H9 (cell line): ENCODE measurements around the gene FAM81A. TPM values are rescaled to one million over a fixed set of nuclear protein-coding genes. Genes with fewer than 3 reads are reported as not detected.

Source experiments
- DNase-seq: peaks from one replicate; pipeline ENCODE4 v3.0.0-alpha.2; 2017
- H2AFZ ChIP-seq: one replicate; pipeline ENCODE4 v1.6.1; 2013; ENCODE audit warnings: mild to moderate bottlenecking, low read length, control low read depth, moderate library complexity
- H2AK5ac ChIP-seq: 2 replicates; pipeline ENCODE4 v1.6.1; 2013; ENCODE audit warnings: low read length, control low read depth, mixed read lengths; ENCODE audit not compliant: insufficient read length
- H2BK120ac ChIP-seq: one replicate; pipeline ENCODE4 v1.6.1; 2013; ENCODE audit warnings: low read depth, mild to moderate bottlenecking, low read length, control low read depth, inconsistent platforms; ENCODE audit not compliant: poor library complexity, severe bottlenecking
- H2BK12ac ChIP-seq: 2 replicates; pipeline ENCODE4 v1.6.1; 2013; ENCODE audit warnings: low read length, control low read depth, mixed read lengths, low read depth; ENCODE audit not compliant: insufficient read length
- H2BK15ac ChIP-seq: 2 replicates; pipeline ENCODE4 v1.6.1; 2013; ENCODE audit warnings: low read depth, low read length, control low read depth
- H2BK20ac ChIP-seq: one replicate; pipeline ENCODE4 v1.6.1; 2013; ENCODE audit warnings: low read depth, mild to moderate bottlenecking, low read length, control low read depth, inconsistent platforms; ENCODE audit not compliant: poor library complexity, severe bottlenecking
- H2BK5ac ChIP-seq: 2 replicates; pipeline ENCODE4 v1.6.1; 2013; ENCODE audit warnings: low read length, control low read depth, mixed read lengths; ENCODE audit not compliant: insufficient read length
- H3K14ac ChIP-seq: 2 replicates; pipeline ENCODE4 v1.6.1; 2013; ENCODE audit warnings: low read length, control low read depth; ENCODE audit not compliant: insufficient read depth
- H3K18ac ChIP-seq: 2 replicates; pipeline ENCODE4 v1.6.1; 2013; ENCODE audit warnings: low read depth, mild to moderate bottlenecking, mixed read lengths, low read length, control low read depth; ENCODE audit not compliant: insufficient read length
- H3K23ac ChIP-seq: 2 replicates; pipeline ENCODE4 v1.6.1; 2013; ENCODE audit warnings: low read length, control low read depth, mixed read lengths, low read depth; ENCODE audit not compliant: insufficient read length
- H3K23me2 ChIP-seq: 2 replicates; pipeline ENCODE4 v1.6.1; 2013; ENCODE audit warnings: low read depth, mild to moderate bottlenecking, mixed read lengths, low read length, control low read depth; ENCODE audit not compliant: insufficient read length, poor library complexity, severe bottlenecking
- H3K27ac ChIP-seq: 2 replicates; pipeline ENCODE4 v1.5.1; 2013; ENCODE audit warnings: low read length, control low read depth, mixed read lengths, low read depth; ENCODE audit not compliant: insufficient read length
- H3K27me3 ChIP-seq: 2 replicates; pipeline ENCODE4 v1.6.1; 2013; ENCODE audit warnings: low read length, control low read depth, inconsistent platforms; ENCODE audit not compliant: insufficient read depth
- H3K4ac ChIP-seq: 2 replicates; pipeline ENCODE4 v1.6.1; 2013; ENCODE audit warnings: low read depth, mild to moderate bottlenecking, control low read depth, inconsistent platforms, low read length, moderate library complexity
- H3K4me1 ChIP-seq: 2 replicates; pipeline ENCODE4 v1.6.1; 2013; ENCODE audit warnings: low read length, control low read depth, inconsistent platforms; ENCODE audit not compliant: insufficient read depth
- H3K4me2 ChIP-seq: 2 replicates; pipeline ENCODE4 v1.6.1; 2013; ENCODE audit warnings: low read length, control low read depth, mixed read lengths; ENCODE audit not compliant: insufficient read length, insufficient read depth
- H3K56ac ChIP-seq: 2 replicates; pipeline ENCODE4 v1.6.1; 2013; ENCODE audit warnings: low read depth, mild to moderate bottlenecking, mixed read lengths, low read length, control low read depth; ENCODE audit not compliant: insufficient read length
- H3K79me1 ChIP-seq: 2 replicates; pipeline ENCODE4 v1.6.1; 2013; ENCODE audit warnings: low read depth, mild to moderate bottlenecking, moderate library complexity, low read length, control low read depth, inconsistent platforms; ENCODE audit not compliant: insufficient read depth, poor library complexity, severe bottlenecking
- H3K79me2 ChIP-seq: 2 replicates; pipeline ENCODE4 v1.6.1; 2013; ENCODE audit warnings: low read length, control low read depth, inconsistent platforms; ENCODE audit not compliant: insufficient read depth
- H3K9ac ChIP-seq: 2 replicates; pipeline ENCODE4 v1.6.1; 2013; ENCODE audit warnings: low read length, control low read depth, mixed read lengths; ENCODE audit not compliant: insufficient read length; ENCODE audit errors: extremely low read depth
- H3K9me3 ChIP-seq: one replicate; pipeline ENCODE4 v1.6.1; 2013; ENCODE audit warnings: low read depth, low read length, inconsistent platforms; ENCODE audit not compliant: control insufficient read depth
- H3T11ph ChIP-seq: one replicate; pipeline ENCODE4 v1.6.1; 2013; ENCODE audit warnings: mild to moderate bottlenecking, low read length, control low read depth, inconsistent platforms
- H4K20me1 ChIP-seq: one replicate; pipeline ENCODE4 v1.6.1; 2013; ENCODE audit not compliant: control insufficient read depth, insufficient read length, insufficient read depth
- H4K5ac ChIP-seq: 2 replicates; pipeline ENCODE4 v1.6.1; 2013; ENCODE audit warnings: low read depth, mild to moderate bottlenecking, mixed read lengths, low read length, control low read depth; ENCODE audit not compliant: insufficient read length
- H4K8ac ChIP-seq: replicated peaks from 2 replicates; pipeline ENCODE4 v1.6.1; 2013; ENCODE audit warnings: low read length, control low read depth, mixed read lengths, low read depth; ENCODE audit not compliant: insufficient read length
- H4K91ac ChIP-seq: 2 replicates; pipeline ENCODE4 v1.6.1; 2013; ENCODE audit warnings: low read depth, mild to moderate bottlenecking, moderate library complexity, mixed read lengths, low read length, control low read depth; ENCODE audit not compliant: insufficient read length
- H3K27ac Mint-ChIP-seq, 3 experiments: 2 replicates in 2 of 3; 3 replicates in 1 of 3; pipeline ENCODE4 v1.8.0; 2020 to 2021; ENCODE audit warnings: mixed read lengths in 3 of 3, mild to moderate bottlenecking in 1 of 3, moderate library complexity in 1 of 3
- H3K27me3 Mint-ChIP-seq: 2 replicates; pipeline ENCODE4 v1.8.0; 2021; ENCODE audit warnings: low read depth, mild to moderate bottlenecking, moderate library complexity, mixed read lengths
- H3K36me3 Mint-ChIP-seq, 3 experiments: 2 replicates in 2 of 3; 3 replicates in 1 of 3; pipeline ENCODE4 v1.8.0; 2020 to 2021; ENCODE audit warnings: low read depth in 3 of 3, mixed read lengths in 3 of 3; ENCODE audit not compliant: insufficient read depth in 1 of 3
- H3K4me1 Mint-ChIP-seq, 2 experiments: 2 replicates each; pipeline ENCODE4 v1.8.0; 2020; ENCODE audit warnings: mixed read lengths in 2 of 2
- H3K4me3 Mint-ChIP-seq, 2 experiments: 2 replicates in 1 of 2; 3 replicates in 1 of 2; pipeline ENCODE4 v1.8.0; 2020 to 2021; ENCODE audit warnings: mild to moderate bottlenecking in 2 of 2, mixed read lengths in 2 of 2, moderate library complexity in 1 of 2
- H3K9me3 Mint-ChIP-seq, 2 experiments: 2 replicates in 1 of 2; 3 replicates in 1 of 2; pipeline ENCODE4 v1.8.0; 2020; ENCODE audit warnings: mild to moderate bottlenecking in 2 of 2, mixed read lengths in 2 of 2, moderate library complexity in 1 of 2
- CTCF ChIP-seq: fragments of 200-600 bp; sonication (generic); conservative IDR thresholded peaks from 3 replicates; pipeline ENCODE4 v1.8.0; 2021; ENCODE audit warnings: antibody characterized with exemption, mild to moderate bottlenecking
- WGBS: extraction: QIAGEN DNeasy Blood & Tissue Kit; methylation state at CpG from one replicate; pipeline ENCODE4 v1.1.7; 2013; ENCODE audit warnings: missing lambda C conversion rate, low lambda C conversion rate, mixed read lengths; ENCODE audit not compliant: insufficient read length; ENCODE audit errors: extremely low coverage; 5-methylcytosine and 5-hydroxymethylcytosine counted together
- total RNA-seq: library from RNA; stranded (reverse); gene quantifications from 2 replicates; pipeline ENCODE4 v1.2.1, GENCODE V29; 2021

FAM81A gene
- total RNA-seq, 1 experiment from 2014 or later = 1.7 TPM

- Histone ChIP-seq H3K79me2 (no peaks in the 10 kb centered on the region), H2AK5ac (no peak overlapping the region), H3K56ac (no peak overlapping the region), H3K4me1 (no peaks in the 10 kb centered on the region), H2BK12ac (no peak overlapping the region), H4K20me1 (no peaks in the 10 kb centered on the region), H3K23ac (no peak overlapping the region), H3K27ac (no peak overlapping the region), H2BK120ac (no peak overlapping the region), H3K18ac (no peak overlapping the region), H3K79me1 (no peaks in the 10 kb centered on the region), H2BK15ac (no peak overlapping the region), H2BK20ac (no peak overlapping the region), H2BK5ac (no peak overlapping the region), H2AFZ (no peak overlapping the region), H3K9ac (no peak overlapping the region), H3K23me2 (no peaks in the 10 kb centered on the region), H4K91ac (no peak overlapping the region), H3K4ac (no peak overlapping the region), H3K4me2 (no peak overlapping the region), H4K5ac (no peak overlapping the region), H3K9me3 (no peaks in the 10 kb centered on the region), H3K14ac (no peak overlapping the region), H3K27me3 (no peaks in the 10 kb centered on the region), H3T11ph (no peak overlapping the region), H4K8ac (no peak overlapping the region)
- peak; percentile 87 for TF ChIP-seq CTCF
- Mint-ChIP-seq H3K27ac (no peak overlapping the region), H3K4me3 (no peak overlapping the region), H3K9me3 (no peaks in the 10 kb centered on the region), H3K4me1 (peaks cover 2 to 3% of the 10 kb centered on the region in 2 experiments; a peak in 1 of 4 replicates), H3K36me3 (no peaks in the 10 kb centered on the region), H3K27me3 (peaks cover 32% of the 10 kb centered on the region)
- no peak for DNase-seq
- no CpG with 5 or more reads among the region's 8 CpGs for WGBS
Measured at GRCh38 chr15:59532770-59533379, 94.9 kb downstream of the FAM81A start.
